A673 (cell line): ENCODE results near the gene CTNNA2.

ENCODE experiments used
- CTCF ChIP-seq: fragments of 300-800, 200-600 bp; sonication (generic); conservative IDR thresholded peaks from 2 replicates; pipeline ENCODE4 v1.5.1; 2017; ENCODE audit warnings: low read depth, mild to moderate bottlenecking, antibody characterized with exemption, low read length, moderate library complexity, mixed read lengths
- EZH2 ChIP-seq: fragments of 200-600 bp; sonication (generic); IDR thresholded peaks from 2 replicates; pipeline ENCODE4 v1.6.1; 2017; ENCODE audit warnings: borderline replicate concordance, low read depth, mild to moderate bottlenecking, mixed read lengths, antibody characterized with exemption, low read length; ENCODE audit not compliant: poor library complexity, severe bottlenecking

- TF ChIP-seq CTCF (no peak), EZH2 (no peak)
Measured at GRCh38 chr2:80438686-80439085, 925.8 kb downstream of the CTNNA2 start.
